IPS-20b (cell line): ENCODE results near the gene MRPL48.
"Not testable (repeated sequence)": the region's sequence is repeated elsewhere in the genome, so short reads cannot be mapped to it uniquely, and the experiment has no call there.

ENCODE experiments used
- H3K27ac ChIP-seq: one replicate; pipeline ENCODE4 v1.5.1; 2013; ENCODE audit warnings: low read length
- H3K27me3 ChIP-seq: 2 replicates; pipeline ENCODE4 v1.6.1; 2013; ENCODE audit warnings: mild to moderate bottlenecking, low read length, inconsistent platforms; ENCODE audit not compliant: insufficient read depth
- H3K36me3 ChIP-seq: 2 replicates; pipeline ENCODE4 v1.6.1; 2013; ENCODE audit warnings: low read depth, mild to moderate bottlenecking, inconsistent platforms, low read length, moderate library complexity; ENCODE audit not compliant: insufficient read depth
- H3K4me1 ChIP-seq: 2 replicates; pipeline ENCODE4 v1.6.1; 2013; ENCODE audit warnings: mild to moderate bottlenecking, control low read depth, inconsistent platforms, low read length, moderate library complexity; ENCODE audit not compliant: insufficient read depth
- H3K4me3 ChIP-seq: 2 replicates; pipeline ENCODE4 v1.5.1; 2013; ENCODE audit warnings: mild to moderate bottlenecking, low read length, inconsistent platforms
- H3K9ac ChIP-seq: 2 replicates; pipeline ENCODE4 v1.6.1; 2013; ENCODE audit warnings: low read depth, mild to moderate bottlenecking, inconsistent platforms, low read length, moderate library complexity
- H3K9me3 ChIP-seq: 2 replicates; pipeline ENCODE4 v1.6.1; 2013; ENCODE audit warnings: mild to moderate bottlenecking, low read depth, low read length, inconsistent platforms; ENCODE audit not compliant: insufficient read depth

The MRPL48 gene

GRCh38 chr11:73875840-73876239 is 88.2 kb downstream of the MRPL48 start:
- Histone ChIP-seq H3K36me3 (peaks cover 49% of the 10 kb centered on the region), H3K27ac (peak overlapping the region; percentile 73)

GRCh38 chr11:73876424-73877310 is 89.0 kb downstream of the MRPL48 start, which contains the start of the genes COA4 and PAAF1:
Gene COA4, minus strand, starts transcription at chr11:73876846. Its CDS starts 3,468 bp downstream, at chr11:73873378.
Gene PAAF1, plus strand, starts transcription at chr11:73876999. Its CDS starts 23 bp downstream, at chr11:73877022.
- Histone ChIP-seq H3K4me3 (peak within 1 kb of the TSS; percentile 96), H3K4me1 (no peaks in the 10 kb centered on the region; the same call in 1 of the 2 replicates), H3K27me3 (no peaks in the 10 kb centered on the region), H3K27ac (peak within 1 kb of the TSS; percentile 73), H3K9me3 (no peaks in the 10 kb centered on the region), H3K36me3 (peaks cover 41% of the 10 kb centered on the region), H3K9ac (peak within 1 kb of the TSS; percentile 99)

More at GRCh38 chr11:73875840-73876239, 88.2 kb downstream of the MRPL48 start:
- no peaks in the 10 kb centered on the region for H3K9me3 ChIP-seq
- H3K4me3 ChIP-seq: peak overlapping the region; percentile 96
- no peaks in the 10 kb centered on the region for H3K27me3 ChIP-seq
- no peaks in the 10 kb centered on the region; the same call in 1 of the 2 replicates for H3K4me1 ChIP-seq
- H3K9ac ChIP-seq: peak overlapping the region; percentile 99

- peaks cover 20% of the 10 kb centered on the region for H3K36me3 ChIP-seq
- H3K4me1 ChIP-seq: no peaks in the 10 kb centered on the region; the same call in 1 of the 2 replicates
- no peaks in the 10 kb centered on the region for H3K9me3 ChIP-seq
- no peak overlapping the region for H3K27ac ChIP-seq
- no peaks in the 10 kb centered on the region for H3K27me3 ChIP-seq
- H3K4me3 ChIP-seq: no peak overlapping the region
- H3K9ac ChIP-seq: no peak overlapping the region
These were observed 91.1 kb downstream of the MRPL48 start for GRCh38 chr11:73878771-73879170.

GRCh38 chr11:73880449-73880848 is 92.8 kb downstream of the MRPL48 start:
- not testable (repeated sequence) for H3K27me3 ChIP-seq, H3K36me3 ChIP-seq, H3K9ac ChIP-seq, H3K4me3 ChIP-seq, H3K4me1 ChIP-seq, H3K9me3 ChIP-seq, H3K27ac ChIP-seq

- Histone ChIP-seq H3K4me1 (no peaks in the 10 kb centered on the region), H3K27ac (no peak overlapping the region), H3K36me3 (peaks cover 9% of the 10 kb centered on the region), H3K4me3 (no peak overlapping the region), H3K9ac (no peak overlapping the region), H3K27me3 (no peaks in the 10 kb centered on the region), H3K9me3 (no peaks in the 10 kb centered on the region)
These were observed 96.2 kb downstream of the MRPL48 start for GRCh38 chr11:73883856-73884255.

- no peak overlapping the region for H3K9ac ChIP-seq
- H3K36me3 ChIP-seq: peaks cover 34% of the 10 kb centered on the region
- H3K27ac ChIP-seq: no peak overlapping the region
- no peaks in the 10 kb centered on the region for H3K27me3 ChIP-seq
- H3K9me3 ChIP-seq: no peaks in the 10 kb centered on the region
- no peaks in the 10 kb centered on the region for H3K4me1 ChIP-seq
- H3K4me3 ChIP-seq: no peak overlapping the region
These were observed 100.6 kb downstream of the MRPL48 start for GRCh38 chr11:73888244-73888643.

GRCh38 chr11:73889019-73889418 is 101.3 kb downstream of the MRPL48 start:
- Histone ChIP-seq H3K9me3 (no peaks in the 10 kb centered on the region), H3K27me3 (no peaks in the 10 kb centered on the region), H3K36me3 (peaks cover 34% of the 10 kb centered on the region), H3K4me1 (no peaks in the 10 kb centered on the region), H3K4me3 (no peak overlapping the region), H3K9ac (no peak overlapping the region), H3K27ac (no peak overlapping the region)

GRCh38 chr11:73889536-73889935 is 101.9 kb downstream of the MRPL48 start:
- H3K36me3 ChIP-seq: peaks cover 34% of the 10 kb centered on the region
- no peak overlapping the region for H3K9ac ChIP-seq
- no peaks in the 10 kb centered on the region for H3K4me1 ChIP-seq
- H3K4me3 ChIP-seq: no peak overlapping the region
- H3K27ac ChIP-seq: no peak overlapping the region
- H3K9me3 ChIP-seq: no peaks in the 10 kb centered on the region
- no peaks in the 10 kb centered on the region for H3K27me3 ChIP-seq

GRCh38 chr11:73893041-73893440 is 105.4 kb downstream of the MRPL48 start:
- H3K36me3 ChIP-seq: peaks cover 35% of the 10 kb centered on the region
- no peaks in the 10 kb centered on the region for H3K9me3 ChIP-seq
- H3K27ac ChIP-seq: no peak overlapping the region
- no peak overlapping the region for H3K9ac ChIP-seq
- no peaks in the 10 kb centered on the region for H3K27me3 ChIP-seq
- no peak overlapping the region for H3K4me3 ChIP-seq
- no peaks in the 10 kb centered on the region for H3K4me1 ChIP-seq

GRCh38 chr11:73894725-73895335 is 107.2 kb downstream of the MRPL48 start:
- Histone ChIP-seq H3K9ac (no peak overlapping the region), H3K36me3 (peaks cover 33% of the 10 kb centered on the region), H3K9me3 (no peaks in the 10 kb centered on the region), H3K27me3 (no peaks in the 10 kb centered on the region), H3K4me3 (no peak overlapping the region), H3K27ac (no peak overlapping the region), H3K4me1 (no peaks in the 10 kb centered on the region)

- H3K27me3 ChIP-seq: no peaks in the 10 kb centered on the region
- H3K9ac ChIP-seq: no peak overlapping the region
- no peak overlapping the region for H3K4me3 ChIP-seq
- peaks cover 23% of the 10 kb centered on the region for H3K36me3 ChIP-seq
- H3K4me1 ChIP-seq: no peaks in the 10 kb centered on the region
- no peak overlapping the region for H3K27ac ChIP-seq
- no peaks in the 10 kb centered on the region for H3K9me3 ChIP-seq
These were observed 114.6 kb downstream of the MRPL48 start for GRCh38 chr11:73902303-73902702.

GRCh38 chr11:73907191-73907590 is 119.5 kb downstream of the MRPL48 start:
- Histone ChIP-seq H3K4me3 (no peak overlapping the region), H3K27ac (no peak overlapping the region), H3K9me3 (no peaks in the 10 kb centered on the region), H3K36me3 (peaks cover 3% of the 10 kb centered on the region; the same call in 1 of the 2 replicates), H3K4me1 (no peaks in the 10 kb centered on the region), H3K9ac (no peak overlapping the region), H3K27me3 (no peaks in the 10 kb centered on the region)
